Activated CD8-positive, alpha-beta memory T cell treated with anti-CD3 and anti-CD28 coated beads for 48 hours (primary cell): Measurements from ENCODE around the gene HSPA12B.
A peak's percentile ranks its signal among the peaks of the same experiment; 100 is the strongest.
"Not testable (repeated sequence)": the region's sequence is repeated elsewhere in the genome, so short reads cannot be mapped to it uniquely, and the experiment has no call there.

Source experiments
- DNase-seq, 3 experiments: peaks; one replicate each; pipeline ENCODE4 v3.0.0-alpha.2; 2020; ENCODE audit warnings: low read depth in 2 of 3, low spot score in 2 of 3

Gene HSPA12B

DNA sequence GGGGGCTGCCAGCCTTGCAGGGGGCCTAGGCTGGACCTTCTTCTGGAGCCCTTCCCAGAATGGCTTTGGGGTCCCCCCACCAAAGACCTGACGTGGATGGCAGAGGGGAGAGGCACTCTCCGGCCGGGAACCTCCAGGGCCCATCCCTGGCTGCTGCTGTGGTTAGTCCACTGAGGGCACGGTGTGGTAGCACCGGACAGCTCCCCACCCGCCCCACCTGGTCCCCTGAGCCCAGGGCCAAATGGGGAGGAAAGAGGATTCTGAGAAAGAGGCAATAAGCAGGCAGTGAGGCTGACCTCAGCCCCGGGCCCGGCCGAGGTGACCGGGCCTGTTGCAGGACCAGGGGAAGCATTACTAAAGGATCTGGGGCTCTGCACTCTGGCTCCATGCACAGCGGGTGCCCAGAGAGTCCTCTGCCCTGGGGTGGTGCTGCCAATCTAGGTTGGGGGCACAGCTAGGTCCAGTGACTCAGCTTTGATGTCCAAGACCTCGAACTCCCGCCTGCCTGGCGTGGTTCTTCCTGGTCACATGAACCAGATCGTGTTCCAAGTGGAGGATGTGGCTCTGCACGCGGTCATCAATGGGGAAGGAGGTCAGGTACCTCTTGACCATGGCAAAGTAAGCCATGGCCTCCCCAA lies 51.9 kb downstream of the HSPA12B start:
- no peak for DNase-seq

DNA sequence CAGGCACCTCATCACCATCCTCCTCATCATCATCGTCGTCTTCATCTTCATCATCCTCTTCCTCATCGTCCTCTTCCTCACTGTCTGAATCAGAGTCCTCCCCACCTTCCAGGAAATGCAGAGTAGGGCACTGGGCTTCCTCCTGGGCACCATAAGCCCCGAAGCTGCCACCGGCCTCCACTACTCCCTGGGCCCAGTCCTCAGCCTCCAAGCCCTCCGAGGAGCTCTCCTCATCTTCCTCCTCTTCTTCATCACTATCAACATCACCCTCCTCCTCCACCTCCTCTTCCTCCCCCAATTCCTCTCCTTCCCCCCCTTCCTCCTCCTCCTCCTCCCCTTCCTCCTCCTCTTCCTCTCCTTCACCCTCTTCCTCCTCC lies 52.4 kb downstream of the HSPA12B start:
- no peak for DNase-seq

DNA sequence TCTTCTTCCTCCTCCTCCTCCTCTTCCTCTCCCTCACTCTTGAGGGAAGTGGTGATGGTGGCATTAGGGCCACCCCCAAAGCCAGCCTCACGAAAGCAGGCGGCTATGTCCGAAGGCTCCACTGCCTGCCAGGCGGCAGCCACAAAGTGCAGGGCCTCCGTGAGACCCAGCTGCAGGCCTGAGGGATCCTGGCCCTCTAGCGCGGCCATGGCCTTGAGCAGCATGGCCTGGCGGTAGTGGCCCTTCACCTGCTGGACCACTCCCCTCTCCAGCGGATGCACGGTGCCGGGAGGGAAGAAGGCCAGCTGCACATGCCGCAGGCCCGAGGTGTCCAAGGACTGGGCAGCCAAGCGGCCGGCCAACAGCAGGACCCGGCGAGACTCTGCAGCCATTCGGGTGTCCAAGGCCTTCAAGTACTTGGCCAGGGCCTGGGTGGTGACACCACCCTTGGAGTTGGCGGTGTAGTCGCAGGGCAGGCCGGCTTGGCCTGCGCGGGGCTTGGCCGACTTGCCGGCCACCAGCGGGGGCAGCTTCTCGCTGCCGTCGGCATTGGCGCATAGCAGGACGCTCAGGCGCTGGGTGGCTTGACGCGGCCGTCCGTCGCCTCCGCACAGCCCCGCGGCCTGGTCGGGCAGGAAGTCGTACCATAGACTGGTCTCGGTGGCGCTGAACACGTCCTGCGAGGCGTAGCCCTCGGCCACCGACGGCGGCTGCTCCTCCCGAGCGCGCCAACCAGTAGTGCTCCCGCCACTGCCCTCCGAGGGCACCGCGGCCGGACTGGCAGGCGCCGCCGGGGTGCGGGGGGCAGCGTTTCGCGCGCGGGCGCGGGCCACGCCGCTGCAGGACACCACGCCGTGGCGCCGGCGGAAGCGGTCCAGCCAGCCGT lies 53.0 kb downstream of the HSPA12B start:
- no peak for DNase-seq

DNA sequence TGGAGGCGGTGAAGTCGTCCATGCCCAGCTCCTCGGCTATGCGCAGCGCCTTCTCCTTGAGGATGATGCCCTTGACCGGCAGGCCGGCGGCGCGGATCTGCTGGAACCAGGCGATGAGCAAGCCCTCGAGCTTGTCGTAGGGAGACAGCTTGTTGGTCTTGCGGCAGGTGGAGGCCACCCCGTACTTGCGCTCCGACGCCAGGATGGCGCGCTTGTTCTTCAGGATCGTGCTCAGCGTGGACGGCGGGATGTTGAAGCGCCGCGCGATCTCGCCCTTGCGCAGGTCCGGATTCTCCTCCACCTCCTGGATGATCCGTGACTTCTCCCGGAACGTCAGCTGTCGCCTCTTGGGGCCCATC lies 53.6 kb downstream of the HSPA12B start:
- DNase-seq = no peak

DNA sequence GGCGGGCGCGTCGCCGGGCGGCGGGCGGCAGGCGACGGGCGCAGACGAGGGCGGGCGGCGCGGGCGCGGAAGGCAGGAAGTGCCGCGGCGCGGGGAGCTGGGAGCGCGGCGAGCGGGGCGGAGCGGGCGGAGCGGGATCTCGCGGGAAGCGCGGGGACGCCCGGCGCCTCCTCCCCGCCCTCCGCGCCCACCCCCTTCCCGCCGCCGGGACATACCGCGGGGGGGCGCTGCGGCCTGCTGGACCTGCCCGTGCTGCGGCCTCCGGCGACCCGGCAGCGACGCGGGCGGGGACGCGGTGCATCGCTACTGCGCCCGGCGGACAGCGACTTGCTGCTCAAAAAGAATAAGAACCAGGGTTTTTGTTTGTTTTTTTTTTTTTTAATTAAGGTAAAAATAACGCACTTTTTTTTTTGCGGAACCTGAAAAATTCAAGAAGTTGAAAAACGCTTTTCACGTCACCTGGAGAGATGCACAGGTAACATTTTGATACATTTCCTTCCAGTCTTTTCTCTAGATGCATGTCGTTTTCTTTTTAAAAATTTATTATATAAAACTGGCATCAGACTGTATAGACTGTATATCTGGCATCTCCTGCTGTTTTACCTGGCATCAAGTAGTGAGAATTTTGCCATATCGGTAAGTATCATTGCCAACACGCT lies 54.3 kb downstream of the HSPA12B start, which contains the start of gene CENPB:
Gene CENPB (minus strand): TSS at position 76 of the 659 bp plus-strand sequence. CDS start 257 bp downstream, outside the sequence.
- DNase-seq = peak; percentile 81 to 87 (median 87)

DNA sequence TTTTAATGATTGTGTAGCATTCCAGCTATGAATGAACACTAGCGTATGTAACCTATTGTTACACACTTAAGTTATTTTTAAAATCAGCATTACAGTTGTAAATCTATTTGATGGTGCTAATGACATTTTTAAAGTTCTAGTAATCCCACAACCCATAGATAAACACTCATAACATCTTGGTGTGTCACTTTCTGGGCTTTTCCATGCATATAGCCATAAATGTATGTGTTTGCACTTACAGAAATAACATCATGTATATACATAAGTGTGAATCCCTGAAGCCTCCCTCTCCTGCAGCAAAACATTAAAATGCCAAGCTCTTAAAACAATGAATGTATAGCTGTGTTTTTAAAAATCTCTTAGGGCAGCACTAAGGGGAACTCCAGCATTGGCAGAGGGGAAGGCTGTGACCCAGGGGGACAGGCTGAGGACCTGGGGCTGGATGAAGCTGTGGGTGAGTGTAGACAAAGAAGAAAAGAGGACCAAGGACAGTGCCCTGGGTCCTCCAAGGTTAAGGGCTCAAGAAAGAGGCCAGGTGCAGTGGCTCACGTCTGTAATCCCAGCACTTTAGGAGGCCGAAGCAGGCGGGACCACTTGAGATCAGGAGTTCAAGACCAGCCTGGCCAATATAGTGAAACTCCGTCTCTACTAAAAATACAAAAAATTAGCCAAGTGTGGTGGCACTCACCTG lies 55.0 kb downstream of the HSPA12B start:
- no peak for DNase-seq

DNA sequence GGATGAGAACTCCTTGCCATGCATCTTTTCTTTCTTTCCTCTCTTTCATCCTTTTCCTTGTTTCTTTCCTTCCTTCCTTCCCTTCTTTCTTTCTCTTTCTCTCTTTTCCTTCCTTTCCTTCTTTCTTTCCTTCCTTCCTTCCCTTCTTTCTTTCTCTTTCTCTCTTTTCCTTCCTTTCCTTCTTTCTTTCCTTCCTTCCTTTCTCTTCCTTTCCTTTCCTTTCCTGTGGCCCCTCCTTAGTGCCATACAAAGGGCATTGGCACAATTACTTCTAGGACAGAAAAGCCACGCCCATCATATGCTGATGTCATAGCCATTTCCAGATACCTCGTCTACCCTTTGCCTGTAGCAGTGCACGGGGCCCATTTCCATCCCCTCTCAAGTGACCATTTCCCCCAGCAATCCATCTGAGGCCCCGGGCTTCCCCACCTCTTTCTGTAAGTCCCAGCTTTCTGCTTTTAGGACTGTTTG lies 56.2 kb downstream of the HSPA12B start:
- DNase-seq = no peak

DNA sequence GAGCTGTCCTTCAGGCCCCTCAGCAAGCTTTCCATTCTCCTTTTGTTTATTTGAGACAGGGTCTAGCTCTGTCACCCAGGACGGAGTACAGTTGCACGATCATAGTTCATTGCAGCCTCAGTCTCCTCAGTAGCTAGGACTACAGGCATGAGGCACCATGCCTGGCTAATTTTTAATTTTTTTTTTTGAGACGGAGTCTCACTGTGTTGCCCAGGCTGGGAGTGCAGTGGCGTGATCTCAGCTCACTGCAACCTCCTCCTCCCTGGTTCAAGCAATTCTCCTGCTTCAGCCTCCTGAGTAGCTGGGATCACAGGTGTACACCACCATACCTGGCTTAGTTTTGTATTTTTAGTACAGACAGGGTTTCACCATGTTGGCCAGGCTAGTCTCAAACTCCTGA lies 56.7 kb downstream of the HSPA12B start:
- not testable (repeated sequence) for DNase-seq

DNA sequence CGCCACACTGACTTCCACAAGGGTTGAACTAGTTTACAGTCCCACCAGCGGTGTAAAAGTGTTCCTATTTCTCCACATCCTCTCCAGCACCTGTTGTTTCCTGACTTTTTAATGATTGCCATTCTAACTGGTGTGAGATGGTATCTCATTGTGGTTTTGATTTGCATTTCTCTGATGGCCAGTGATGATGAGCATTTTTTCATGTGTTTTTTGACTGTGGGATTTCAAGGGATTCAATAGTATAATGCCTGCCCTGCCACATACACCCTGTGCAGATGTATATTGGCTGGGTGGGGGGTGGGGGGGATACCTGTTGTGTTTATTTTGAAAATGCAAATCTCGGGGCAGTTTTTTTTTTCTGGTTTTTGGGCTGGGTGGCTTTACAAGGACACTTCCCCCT lies 61.7 kb downstream of the HSPA12B start:
- not testable (repeated sequence) for DNase-seq

DNA sequence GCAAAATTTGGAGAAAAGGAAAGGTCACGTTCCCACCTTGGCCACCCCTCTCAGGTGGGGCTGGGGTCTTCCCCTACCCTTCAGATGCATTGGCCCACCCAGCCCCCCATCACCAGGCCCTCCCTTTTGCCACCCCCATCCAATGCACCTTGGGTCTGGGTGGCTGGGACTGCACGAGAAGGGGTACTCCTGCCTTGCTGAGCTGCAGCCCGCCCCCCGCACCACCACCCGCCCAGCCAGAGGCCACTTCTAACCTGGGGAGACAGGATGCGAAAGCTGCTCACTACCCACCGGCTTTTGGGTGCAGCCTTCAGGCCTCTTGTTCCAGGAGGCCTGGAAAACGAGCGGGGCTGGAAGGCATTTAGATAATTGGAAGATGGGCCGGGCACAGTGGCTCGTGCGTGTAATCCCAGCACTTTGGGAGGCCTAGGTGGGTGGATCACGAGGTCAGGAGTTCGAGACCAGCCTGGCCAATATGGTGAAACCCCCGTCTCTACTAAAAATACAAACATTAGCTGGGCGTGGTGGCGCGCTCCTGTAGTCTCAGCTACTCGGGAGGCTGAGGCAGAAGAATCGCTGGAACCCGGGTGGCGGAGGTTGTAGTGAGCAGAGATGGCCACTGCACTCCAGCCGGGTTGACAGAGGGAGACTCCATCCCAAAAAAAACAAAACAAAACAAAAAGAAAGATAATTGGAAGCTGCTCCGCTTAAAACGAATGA lies 62.4 kb downstream of the HSPA12B start:
- no peak for DNase-seq

DNA sequence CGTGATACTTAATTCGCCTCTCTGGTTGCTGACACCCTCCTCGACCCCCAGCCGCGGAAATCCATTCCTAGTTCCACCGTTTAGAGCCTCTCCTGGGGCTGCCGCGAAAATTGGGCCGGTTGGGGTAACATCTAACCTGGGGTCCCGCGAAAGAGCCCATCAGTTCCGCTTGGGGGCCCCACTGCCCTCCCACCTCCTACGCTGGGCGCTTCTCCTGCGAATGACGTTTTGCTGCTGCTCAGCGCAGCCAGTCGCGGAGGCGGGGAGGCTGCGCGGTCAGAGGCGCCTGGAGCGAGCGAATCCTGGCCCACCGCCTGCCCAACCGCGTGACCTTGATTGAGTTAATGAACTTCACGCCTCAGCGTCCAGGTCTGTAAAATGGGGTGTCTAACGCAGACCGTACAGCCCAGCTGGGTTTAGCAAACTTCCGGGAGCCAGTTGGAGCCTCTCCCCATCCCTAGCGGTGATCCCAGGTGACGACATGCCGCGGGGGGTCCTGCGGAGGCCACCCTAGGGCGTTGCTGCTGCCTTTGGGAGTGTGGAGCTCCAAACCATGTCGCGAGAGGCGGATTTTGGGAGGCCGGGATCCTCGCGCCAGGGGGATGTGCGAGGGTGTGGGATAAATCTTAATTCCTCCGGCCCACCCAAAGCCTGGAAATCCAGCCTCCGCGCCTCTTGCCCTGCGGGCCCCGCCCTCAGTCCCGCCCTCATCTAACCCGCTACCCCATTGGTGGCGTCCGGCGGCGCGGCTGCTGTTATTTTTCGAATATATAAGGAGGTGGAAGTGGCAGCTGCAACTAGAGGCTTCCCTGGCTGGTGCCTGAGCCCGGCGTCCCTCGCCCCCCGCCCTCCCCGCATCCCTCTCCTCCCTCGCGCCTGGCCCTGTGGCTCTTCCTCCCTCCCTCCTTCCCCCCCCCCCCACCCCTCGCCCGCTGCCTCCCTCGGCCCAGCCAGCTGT lies 63.3 kb downstream of the HSPA12B start, which contains the start of gene CDC25B:
Gene CDC25B (plus strand): TSS at position 800 of the 958 bp plus-strand sequence. CDS start 222 bp downstream, outside the sequence.
- DNase-seq = peak in 2 of 3 experiments; percentile 76 to 83

DNA sequence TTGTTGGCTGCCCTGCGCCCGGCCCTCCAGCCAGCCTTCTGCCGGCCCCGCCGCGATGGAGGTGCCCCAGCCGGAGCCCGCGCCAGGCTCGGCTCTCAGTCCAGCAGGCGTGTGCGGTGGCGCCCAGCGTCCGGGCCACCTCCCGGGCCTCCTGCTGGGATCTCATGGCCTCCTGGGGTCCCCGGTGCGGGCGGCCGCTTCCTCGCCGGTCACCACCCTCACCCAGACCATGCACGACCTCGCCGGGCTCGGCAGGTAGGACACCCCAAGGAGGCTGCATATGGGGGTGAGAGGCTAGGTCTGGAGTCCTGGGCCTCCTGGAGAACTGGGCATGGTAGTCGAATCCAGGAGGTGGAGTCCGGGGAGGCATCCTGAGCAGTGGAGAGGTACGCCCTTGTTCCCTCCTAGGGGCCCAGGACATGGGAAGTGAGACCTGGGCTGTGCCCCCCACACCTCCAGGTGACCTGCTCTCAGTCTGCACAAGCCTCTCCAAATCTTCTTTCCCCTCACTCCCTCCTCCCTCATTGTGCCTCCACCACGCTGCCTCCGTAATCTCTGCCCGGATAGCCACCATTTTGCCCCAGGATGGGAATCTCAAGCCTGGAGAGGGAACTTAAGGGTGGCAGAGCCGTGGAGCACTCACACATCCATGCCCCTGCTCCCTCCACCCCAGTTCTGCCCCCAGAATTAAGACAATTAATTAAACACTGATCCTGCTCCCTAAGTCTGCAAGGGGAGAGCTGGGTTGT lies 64.2 kb downstream of the HSPA12B start:
- DNase-seq = no peak

DNA sequence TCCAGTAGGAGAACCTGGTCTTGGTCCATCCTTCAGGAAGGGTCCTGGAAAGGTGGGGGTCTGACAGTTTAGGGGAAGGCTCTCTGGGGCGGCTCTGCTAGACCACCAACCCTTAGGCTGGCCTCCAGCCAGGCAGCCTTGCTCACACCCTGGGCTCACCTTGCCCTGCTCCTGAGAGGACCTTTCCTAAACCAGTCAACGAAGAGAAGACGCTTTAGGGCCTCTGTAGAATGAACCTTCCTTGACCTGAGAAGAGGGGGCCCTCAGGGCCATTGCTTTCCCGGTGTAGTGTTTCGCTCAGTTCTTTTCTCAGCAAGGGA lies 64.7 kb downstream of the HSPA12B start:
- no peak for DNase-seq

DNA sequence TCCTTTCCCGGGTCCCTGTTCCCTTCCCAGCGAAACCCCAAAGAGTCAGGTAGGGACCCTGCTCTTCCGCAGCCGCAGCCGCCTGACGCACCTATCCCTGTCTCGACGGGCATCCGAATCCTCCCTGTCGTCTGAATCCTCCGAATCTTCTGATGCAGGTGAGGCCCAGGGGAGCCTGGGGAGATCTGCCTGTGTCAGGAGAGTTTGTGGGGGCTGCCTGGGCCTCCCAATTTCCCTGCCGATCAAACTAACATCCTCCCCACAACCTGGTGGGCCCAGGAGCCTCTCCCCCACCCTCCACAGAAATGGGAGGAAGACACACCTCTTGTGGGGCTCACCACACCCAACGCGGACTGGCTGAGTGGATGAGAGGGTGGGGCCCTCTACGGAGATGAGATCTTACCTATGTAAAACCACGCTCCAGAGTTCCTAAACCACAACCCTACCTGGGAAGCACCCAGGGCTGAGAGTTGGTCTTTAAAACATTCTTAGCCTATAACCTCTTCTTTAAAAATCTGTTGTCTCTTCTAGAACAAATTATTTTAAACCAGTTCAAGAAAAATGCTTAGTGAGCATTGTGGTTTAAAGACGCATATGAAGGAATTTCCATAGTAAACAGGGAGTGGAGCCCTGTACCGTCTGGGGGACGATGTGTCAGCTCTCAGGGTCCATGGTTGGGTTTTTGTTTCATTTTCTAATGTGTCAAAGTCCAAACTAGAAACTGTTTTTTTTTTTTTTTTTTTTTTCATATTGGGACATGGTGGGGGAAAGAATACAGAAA lies 65.3 kb downstream of the HSPA12B start:
- no peak for DNase-seq

DNA sequence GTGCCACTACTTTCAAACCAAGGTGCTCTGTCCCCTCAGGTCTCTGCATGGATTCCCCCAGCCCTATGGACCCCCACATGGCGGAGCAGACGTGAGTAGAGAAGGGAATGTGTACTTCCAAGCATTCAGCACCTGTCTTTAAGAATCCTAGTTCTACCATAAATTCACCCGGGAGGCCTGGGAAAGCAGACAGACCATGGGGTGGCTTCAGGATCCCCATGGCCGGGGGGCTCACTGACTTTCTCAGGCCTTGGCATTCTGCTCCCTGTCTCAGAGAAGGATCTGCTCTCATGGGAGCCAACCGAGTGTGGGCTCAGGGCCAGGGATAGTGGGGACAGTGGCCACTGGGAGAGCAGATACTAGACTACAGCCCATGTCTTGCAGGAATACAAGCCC lies 65.9 kb downstream of the HSPA12B start:
- no peak for DNase-seq

DNA sequence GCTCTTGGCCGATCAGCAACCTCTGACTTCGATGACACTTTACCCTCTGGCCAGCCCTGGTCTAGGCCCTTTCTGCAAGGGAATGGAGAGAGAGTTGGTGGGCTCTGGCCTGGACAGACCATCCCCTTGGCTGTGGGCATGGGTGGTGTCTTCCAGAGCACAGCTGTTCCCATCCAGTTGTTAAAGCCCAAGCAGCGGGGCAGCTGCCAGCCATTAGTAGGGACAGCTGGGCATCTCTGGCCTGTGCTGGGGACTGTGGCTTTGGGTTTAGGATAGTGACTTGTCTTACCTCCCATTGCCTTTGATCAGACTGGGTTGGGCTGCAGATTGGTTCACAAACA lies 66.4 kb downstream of the HSPA12B start:
- no peak for DNase-seq

DNA sequence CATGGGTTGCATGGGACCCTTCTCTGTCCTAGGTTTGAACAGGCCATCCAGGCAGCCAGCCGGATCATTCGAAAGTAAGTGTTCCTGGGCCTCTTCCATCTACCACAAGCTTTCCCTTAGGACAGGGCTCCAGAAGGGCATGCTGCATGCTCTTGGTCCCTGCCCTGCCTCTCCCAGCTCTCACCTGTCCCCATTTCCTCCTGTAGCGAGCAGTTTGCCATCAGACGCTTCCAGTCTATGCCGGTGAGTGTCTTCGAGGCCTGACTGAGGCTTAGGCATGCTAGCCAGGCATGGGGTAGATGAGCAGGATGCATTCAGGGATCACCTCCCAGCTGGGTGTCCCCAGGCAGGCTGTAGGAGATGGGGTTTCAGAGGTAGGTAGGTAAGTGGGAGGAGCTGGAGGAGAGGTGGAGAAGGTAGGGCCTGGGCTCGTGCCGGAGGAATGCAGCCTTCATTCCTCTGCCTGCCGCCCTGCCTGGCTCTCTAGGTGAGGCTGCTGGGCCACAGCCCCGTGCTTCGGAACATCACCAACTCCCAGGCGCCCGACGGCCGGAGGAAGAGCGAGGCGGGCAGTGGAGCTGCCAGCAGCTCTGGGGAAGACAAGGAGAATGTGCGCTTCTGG lies 67.9 kb downstream of the HSPA12B start:
- no peak for DNase-seq

DNA sequence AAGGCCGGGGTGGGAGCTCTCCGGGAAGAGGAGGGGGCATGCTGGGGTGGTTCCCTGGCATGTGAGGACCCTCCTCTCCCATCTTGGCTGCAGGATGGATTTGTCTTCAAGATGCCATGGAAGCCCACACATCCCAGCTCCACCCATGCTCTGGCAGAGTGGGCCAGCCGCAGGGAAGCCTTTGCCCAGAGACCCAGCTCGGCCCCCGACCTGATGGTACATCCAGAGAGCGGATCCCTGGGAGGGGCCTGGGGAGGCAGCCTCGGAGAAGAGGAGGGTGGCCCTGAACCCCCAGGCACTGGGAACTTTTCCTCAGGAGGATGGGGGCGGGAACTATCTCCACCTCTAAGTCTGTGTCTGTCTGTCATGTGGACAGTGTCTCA lies 68.4 kb downstream of the HSPA12B start:
- no peak for DNase-seq
